NCI-H2081 treated with DMSO at 0.1 percent for 48 hours (cell line): ENCODE measurements around the gene SPINK4.

Source experiments
- DNase-seq: peaks from one replicate; lab custom pipeline; 2025; lab: John Stamatoyannopoulos, UW

The SPINK4 gene

DNA sequence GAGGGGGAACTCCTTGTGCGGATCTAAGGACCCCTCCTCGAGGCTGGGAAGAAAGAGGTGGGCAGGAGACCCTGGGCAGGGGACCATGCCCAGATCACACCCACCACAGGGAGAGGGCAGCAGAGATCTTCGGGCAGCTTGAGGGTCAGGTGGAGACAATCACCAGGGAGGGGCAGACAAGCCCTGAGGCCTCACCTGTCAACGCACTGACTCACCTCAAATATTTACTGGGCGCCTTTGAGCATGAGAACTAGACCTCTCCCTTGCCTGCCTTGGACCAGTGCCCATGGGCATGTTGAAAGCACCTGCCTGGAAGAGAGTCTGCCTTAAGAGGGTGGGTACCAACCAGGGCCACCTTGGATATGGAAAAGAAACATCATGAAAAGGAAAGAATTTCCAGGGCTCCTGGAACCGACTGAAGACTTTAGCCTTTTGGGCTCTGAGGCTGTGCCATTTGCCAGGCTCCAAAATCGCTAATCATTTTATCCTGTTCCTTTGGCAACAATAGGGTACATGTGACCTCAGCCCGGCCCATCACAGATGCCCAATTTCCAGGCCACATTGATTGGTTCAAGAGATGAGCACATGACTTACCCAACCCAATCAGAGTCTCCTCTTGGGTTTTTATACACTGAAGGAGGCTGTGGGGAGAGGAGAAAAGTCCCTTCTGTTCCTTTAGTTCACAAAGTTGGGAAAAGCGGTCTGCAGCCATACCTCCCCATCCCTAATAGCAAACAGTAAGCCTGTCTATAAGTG lies 10.4 kb upstream of the SPINK4 start:
- peak; percentile 66 for DNase-seq

DNA sequence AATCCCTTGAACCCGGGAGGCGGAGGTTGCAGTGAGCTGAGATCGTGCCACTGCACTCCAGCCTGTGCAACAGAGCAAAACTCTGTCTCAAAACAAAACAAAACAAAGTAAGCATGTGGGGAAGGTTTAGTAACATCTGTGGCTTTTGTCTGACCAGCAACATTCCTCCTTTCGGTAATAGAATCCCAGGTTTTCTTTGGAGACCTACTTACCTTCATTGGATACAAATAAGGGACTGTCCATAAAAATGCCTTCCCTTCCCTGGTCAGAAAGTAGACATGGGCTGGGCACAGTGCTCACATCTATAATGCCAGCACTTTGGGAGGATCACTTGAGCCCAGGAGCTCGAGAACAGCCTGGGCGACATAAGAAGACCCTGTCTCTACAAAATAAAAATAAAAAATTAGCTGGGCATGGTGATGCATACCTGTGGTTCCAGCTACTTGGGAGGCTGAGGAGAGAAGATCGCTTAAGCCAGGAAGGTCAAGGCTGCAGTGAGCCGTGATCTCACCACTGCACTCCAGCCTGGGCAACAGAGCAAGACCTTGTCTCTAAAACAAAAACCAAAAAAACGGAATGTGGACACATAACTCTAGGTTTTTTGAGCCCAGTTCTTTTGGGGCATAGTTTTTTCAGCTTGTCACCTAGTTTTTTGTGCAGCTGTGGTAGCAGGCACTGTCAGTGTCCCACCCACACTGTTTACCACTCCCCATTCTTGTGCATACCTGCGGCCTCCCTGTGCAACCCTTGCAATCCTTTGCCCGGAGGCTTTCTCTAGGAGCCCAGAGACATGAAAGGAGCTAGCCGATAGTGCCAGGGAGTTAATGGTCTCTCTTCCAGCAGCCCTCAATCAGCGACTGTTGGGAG lies 9.0 kb upstream of the SPINK4 start:
- no peak for DNase-seq

DNA sequence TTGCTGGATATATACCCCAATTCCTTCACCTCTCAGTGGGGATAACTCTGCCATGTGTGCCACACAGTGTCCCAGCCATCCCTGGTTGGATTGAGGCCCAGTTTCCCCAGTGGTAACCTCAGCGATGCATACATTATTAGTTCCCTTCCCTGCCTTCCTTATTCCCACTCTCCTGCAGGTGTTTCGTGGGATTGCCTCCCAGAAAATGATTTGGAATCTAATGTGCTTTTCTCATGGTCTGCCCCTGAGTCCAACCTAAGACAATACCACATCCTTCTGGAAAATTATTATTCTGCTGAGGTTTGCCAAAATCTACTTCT lies 8.4 kb upstream of the SPINK4 start:
- no peak for DNase-seq

DNA sequence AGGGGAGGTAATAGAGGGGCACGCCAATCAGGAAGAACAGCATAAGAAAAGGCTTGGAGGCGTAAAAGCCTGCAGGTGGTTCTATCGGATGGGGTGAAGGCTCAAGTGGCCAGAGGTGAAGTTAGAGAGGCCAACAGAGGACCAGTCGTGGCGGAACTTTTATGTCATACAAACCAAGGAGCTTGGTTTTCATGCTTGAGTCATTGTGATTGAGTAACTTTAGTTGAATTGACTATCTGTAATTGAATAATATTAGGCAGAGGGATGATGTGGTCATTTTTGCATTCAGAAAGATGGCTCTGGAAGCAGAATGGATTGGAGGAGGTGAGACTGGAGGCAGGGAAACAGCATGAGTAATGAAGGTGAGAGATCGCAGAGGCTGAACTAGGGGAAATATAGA lies 7.2 kb upstream of the SPINK4 start:
- DNase-seq = no peak

DNA sequence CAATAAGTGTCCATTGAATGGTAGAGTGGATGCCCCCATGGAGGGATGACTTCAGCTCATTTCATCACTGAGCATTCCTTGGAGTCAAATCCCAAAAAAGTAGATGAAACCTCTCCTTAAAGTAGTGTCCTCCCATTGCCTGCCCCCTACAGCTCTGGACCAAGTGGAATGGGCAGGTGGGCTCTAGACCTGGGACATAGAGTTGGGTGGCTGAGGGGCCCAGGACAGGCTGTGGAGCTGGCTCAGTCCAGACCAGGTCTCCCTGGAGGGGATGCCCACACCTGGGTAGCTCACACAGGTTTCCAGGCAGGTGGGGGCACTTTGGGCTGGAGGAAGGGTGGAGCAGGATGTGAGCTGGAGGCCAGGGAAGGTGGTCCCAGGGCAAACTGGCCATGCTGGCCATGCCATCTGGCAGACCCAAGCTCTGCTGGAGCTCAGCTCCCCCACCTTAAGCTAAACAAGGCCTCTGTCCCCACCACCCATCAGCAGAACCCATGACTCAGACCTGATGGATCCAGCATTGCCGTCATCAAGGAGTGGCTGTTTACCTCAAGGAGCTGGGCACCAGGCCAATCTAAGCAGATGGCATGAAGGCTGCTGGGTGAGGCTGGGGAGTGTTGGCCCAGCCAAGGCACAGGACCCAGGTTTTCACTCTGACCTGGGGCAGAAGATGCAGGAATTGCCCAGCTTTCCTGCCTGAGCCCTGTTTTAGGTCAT lies 6.2 kb upstream of the SPINK4 start:
- no peak for DNase-seq

DNA sequence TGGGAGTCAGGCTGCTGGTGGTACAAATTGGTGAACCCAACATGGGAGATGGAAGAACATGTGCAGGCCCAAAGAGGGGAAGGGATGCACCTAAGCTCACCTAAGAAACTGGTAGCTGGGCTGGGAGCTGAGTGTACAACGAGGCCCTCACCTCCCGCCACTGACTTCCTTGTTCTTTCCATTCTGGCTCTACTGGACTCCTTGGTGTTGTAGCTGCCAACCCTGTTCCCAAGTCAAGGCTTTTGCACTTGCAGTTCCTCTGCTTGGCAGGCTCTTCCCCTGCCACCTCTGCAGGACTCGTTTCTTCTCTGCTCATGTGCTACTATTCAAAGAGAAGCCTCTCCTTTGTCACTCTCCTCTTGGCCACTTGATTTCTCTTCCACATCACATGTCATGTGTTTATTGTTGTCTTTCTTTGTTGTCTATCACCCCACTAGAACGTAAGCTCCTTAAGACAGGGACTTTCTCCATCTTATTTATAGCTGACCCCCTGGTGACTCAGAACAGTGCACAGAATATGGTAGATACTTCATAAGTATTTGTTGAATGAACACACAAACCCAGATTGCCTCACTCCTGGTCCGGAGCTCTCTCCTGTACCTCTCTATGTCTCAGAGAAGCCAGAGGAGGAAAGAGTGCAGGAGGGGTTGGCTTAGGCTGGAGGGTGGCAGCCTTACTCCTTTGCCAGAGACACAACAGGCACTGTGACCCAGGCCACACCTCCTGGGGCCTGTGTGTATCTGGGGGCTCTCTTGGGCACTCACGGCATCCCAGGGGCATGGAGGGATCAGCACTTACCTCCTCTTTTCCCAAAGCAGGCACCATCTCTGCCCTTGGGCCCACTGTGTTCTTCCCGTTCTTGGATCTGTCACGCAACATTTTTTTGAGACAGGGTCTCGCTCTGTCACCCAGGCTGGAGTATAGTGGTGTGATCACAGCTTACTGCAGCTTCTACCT lies 5.2 kb upstream of the SPINK4 start:
- no peak for DNase-seq

DNA sequence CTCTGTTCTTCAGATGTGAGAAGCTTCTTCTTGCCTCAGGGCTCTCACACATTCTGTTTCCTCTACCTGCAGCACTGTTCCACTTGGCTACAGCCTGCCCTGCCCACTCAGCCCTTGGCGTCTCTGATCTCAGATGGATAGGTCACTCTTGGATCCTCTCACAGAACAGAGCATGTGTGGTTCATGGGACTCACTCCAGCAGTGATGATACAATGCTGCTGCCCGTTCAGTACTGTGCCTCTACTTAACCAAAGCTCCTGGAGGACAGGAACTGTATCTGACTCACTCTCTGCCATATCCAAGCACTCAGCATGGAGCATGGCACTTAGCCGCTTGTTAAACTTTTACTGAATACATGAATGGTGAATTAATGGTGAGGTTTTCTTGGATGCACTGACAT lies 3.4 kb upstream of the SPINK4 start:
- DNase-seq = no peak

DNA sequence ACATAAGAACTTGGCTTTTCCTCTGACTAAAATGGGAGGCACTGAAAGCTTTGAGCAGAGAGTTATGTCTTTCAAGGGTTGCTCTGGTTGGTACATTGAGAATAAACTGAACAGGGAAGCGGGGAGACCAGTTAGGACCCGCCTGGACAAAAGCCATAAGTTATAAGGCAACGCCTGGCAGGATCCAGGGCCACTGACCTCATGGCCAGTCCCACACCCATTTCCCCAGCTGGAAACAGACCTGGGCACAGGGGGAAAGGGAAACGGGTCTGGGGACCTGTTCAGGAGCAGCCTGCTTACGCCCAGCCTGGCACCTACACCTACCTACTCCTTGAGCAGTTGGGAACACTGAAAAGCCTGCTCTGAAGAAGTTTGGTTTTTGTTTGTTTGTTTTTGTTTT lies 1.3 kb downstream of the SPINK4 start:
- DNase-seq = no peak

DNA sequence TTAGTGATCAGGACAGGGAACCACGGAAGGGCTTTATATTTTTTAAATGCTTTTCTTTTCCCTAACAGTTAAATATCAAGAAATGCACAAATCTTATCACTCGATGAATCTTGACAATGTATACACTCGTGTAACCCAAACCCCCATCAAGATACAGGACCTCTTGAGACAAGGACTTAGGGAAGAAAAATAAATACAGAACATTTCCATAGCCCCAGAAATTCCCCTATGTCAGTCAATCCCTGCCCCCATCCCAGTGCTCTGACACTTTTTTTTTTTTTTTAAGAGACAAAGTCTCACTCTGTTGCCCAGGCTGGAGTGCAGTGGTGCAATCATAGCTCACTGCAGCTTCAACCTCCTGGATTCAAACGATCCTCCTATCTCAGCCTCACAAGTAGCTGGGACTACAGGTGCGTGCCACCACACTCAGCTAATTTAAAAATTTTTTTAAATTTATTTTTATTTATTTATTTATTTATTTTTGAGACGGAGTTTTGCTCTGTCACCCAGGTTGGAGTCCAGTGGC lies 2.7 kb downstream of the SPINK4 start:
- no peak for DNase-seq

DNA sequence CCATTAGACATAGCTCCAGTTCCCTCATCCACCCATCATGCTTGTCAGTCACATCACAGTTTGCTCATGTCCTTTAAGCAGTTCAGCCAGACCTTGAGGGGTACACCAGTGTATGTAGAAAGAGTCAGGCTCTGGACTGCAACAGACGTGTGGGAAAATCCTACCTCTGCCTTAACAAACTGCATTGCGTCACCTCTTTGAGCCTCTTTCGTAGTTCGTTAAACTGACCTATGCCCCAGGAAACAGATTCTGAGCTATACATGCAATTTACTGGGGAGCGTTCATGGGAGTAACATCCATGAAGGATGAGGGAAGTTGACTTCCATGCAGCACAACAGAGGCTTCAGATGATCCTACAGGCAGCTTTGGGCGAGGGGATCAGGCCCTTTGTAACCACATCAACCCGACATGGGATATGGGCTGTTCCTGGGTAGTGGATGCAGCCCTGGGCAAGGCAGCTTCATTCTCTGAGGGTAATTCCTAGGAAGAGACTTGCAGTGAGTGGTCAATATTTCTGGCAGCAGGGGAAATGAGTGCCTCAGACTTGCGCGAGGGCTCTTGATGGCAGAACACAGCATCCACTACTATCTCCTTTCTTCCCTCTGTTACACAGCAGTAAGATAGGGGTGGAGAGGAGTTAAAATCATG lies 4.3 kb downstream of the SPINK4 start:
- no peak for DNase-seq

DNA sequence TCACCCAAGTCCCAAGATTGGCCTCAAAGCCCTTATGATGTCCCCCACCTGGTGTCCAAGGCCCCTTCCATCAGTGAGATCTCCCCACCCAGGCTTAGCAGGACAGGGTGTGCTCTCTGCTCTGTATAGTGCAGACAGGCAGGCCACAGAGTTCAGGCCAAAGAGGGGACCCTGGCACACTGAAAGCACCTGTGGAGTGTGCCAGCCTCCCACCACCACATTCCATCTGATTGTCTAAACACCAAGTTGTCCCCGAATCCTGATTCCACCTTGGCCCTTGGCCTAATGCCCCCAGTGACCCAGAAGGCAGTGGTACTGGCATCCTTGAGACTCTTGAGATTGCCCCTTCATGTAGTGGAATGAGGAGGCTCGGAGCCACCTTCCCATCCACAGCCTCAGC lies 5.4 kb downstream of the SPINK4 start:
- DNase-seq = no peak

DNA sequence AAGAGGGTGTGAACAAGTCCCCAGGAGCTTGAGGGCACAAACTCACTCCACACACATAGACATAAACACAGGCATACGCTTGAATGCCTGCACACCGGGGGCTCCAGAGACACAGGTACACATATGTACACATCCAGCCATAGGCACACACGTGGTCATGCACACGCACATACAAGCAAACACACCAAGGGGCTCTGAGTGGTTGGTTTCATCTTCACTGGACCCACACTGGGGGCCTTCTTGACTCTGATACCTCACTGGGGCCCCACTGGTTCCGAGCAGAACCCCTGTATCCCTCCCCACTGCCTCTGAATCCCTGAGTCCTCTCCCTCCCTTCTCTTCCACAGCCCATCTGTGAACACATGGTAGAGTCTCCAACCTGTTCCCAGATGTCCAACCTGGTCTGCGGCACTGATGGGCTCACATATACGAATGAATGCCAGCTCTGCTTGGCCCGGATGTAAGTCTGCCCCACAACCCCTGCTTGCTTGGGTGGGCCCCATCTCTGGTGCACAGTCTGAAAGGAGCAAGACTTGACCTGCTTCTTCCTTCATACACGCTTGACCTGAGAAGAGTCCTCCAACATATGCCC lies 6.4 kb downstream of the SPINK4 start:
- DNase-seq = no peak

DNA sequence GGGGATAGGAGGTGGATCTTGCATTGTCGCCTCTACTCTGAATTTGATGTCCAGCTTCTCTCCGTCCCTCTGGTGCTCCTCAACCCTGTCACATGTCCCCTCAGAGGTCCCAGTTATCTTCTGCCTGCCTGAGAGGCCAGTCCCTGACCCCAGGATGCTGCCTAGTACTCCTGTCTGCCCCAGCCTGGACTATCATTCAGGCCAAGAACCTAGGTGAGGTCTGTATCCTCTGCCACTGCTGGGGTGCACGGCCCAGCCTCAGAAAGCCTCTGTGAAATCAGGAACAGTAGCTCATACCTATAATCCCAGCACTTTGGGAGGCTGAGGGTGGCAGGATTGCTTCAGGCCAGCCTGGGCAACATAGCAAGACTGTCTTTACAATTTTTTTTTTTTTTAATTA lies 8.6 kb downstream of the SPINK4 start:
- DNase-seq = no peak

DNA sequence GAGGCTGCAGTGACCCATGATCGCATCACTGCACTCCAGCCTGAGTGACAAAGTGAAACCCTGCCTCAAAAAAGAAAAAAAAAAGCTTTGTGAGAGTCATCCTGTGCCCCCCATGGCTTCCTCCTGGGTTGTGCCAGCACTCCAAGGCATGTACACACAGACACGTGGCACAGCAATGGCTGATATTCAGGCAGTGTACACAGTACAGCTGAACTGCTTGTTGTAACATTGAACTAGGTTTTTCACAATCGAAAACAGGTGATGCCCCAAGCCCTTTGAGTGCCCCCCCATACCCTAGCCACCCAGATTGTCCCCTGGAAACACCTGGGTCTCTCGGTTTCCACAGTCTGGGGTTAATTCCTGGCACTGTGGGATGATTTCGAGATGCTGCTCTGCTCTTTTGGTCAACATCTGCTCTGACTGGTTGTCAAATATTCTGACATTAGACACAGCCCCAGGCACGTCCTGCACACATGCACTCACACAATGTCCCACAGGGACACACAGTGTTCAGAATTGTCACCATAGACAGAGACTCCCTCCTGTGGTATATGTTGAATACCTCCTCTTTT lies 9.2 kb downstream of the SPINK4 start:
- DNase-seq = no peak

DNA sequence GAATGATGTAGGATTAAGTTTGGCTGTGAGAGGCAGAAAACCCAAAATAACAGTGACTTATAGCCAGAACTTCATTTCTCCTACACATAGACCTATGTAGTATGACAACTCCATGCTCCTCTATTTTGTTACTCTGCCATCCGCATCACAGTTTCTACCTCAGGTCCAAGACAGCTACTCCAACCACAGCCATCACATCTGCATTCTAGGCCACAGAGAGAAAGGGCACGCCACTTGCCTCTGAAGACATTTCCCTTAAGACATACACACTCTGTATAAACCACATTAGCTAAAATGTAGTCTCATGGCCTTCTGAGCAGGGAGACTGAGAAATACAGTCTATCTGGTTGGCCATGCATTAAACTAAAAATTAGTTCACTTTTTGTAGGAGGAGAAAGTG lies 10.0 kb downstream of the SPINK4 start:
- no peak for DNase-seq

DNA sequence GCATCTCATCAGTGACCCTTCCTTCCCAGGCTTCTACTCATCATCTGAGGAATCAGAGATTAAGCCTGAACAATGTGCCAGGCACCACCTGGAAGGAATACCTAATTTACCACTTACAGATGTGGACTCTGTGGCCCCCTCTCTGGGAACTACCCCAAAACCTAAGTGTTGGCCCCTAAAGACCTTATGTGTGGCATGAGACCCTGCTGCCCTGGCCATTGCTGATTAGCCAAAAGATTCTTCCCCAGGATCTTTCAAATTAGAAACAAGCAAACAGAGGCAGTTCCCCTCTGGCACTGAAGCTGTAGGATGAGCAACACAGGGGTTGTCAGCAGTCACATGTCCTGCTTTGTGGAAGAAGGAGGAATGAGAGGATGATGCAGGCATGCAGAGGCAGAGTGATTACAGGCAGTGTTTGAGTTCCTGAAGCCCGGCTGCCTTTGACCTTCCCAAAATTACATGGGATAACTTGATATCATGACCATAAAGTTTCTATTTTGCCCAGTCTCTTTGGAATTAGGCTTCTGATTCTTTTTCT lies 10.6 kb downstream of the SPINK4 start:
- no peak for DNase-seq

DNA sequence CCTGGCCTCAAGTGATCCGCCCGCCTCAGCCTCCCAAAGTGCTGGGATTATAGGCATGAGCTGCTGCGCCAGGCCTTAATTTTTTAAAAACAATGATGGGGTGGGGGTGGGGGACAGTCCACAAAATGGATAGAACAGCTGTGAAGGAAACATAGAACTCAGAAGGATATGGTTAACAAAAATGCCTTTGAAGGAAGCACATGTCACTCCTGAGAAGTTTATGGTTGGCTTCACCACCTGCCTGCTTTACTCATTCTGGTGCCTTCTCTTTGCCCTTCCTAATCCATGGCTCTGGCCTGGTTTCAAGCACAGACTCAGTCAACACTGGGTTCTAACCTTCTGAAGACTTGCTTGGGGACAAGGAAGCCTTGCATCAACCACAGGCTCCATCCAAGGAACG lies 14.2 kb downstream of the SPINK4 start:
- DNase-seq = no peak

DNA sequence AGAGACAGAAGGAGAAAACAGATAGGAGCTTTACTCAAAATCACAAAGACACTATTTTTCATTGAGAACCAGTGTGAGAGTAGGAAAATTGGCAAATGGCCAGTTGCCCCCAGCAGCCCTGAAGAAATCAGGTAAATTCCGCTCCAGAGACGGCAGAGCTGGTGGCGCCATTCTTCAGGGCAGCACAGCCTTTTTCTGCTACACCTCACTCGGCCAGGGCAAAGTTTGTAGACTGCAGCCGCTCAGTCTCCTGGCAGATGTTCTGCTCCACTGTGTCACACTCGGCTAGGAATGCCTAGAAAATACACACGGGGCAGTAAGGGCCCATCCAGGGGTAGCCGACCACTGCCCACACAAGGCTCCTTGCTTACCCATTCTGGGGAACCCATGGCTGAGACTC lies 15.0 kb downstream of the SPINK4 start:
- DNase-seq = no peak

DNA sequence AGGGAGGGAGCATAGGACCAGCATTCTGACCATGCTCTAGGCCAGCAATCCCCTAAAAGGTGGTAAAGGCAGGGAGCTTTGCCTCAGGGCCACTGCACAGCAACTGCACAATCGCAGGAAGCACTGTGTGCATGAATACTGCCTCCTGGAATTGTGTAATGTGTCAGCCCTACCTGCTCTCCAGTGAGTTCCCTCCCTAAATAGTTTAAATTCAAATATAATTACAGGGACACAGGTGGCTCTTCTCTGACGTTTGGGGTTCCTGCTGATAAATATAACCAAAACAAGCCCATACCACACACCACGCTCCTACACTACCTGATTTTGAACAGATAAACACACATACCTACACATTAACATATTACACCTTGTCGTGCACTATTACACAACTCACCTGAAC lies 15.5 kb downstream of the SPINK4 start:
- DNase-seq = no peak

DNA sequence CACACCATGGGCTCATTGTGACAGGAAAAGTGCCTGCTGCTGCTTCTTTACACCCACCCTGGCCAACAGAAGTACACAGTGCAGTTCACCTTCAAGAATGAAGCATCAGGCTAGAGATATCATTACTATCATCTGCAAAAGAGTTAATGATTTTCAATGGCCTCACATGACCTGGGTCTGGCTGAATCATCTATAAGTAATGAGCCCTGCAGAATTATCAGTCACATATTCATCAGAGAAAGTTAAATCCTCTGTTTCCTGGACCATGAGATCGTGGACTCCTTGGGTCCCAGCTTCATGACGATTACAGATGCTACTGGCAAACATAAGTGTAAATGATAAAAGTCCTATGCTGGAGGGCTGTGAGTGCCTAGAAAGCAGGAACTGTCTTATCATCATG lies 16.3 kb downstream of the SPINK4 start:
- DNase-seq = no peak
